ENCODE results near the gene DAB1. TPM values are rescaled to one million over a fixed set of nuclear protein-coding genes. Genes with fewer than 3 reads are reported as not detected.
A peak's percentile ranks its signal among the peaks of the same experiment; 100 is the strongest.

DAB1 gene
- total RNA-seq, 6 experiments from 2014 or later: 0.13 to 1.2 (median 0.23) TPM

GRCh38 chr1:56952501-56952900 is 471.4 kb downstream of the DAB1 start:
- peaks cover 2% of the 10 kb centered on the region for H3K4me1 Mint-ChIP-seq (ENCODE audit: low read depth)
- H3K27ac Mint-ChIP-seq: no peak overlapping the region
- H3K9me3 Mint-ChIP-seq: no peaks in the 10 kb centered on the region
- DNase-seq: no peak
- no peak for TF ChIP-seq CTCF (IDR thresholded peaks at IDR 0.05)
- H3K36me3 Mint-ChIP-seq (ENCODE audit: low read depth): no peaks in the 10 kb centered on the region
- no peaks in the 10 kb centered on the region for H3K27me3 Mint-ChIP-seq (ENCODE audit: insufficient read depth)
- no peak overlapping the region for H3K4me3 Mint-ChIP-seq

- Mint-ChIP-seq H3K4me3 (no peak overlapping the region), H3K9me3 (no peaks in the 10 kb centered on the region), H3K27ac (no peak overlapping the region), H3K27me3 (ENCODE audit: insufficient read depth) (no peaks in the 10 kb centered on the region), H3K36me3 (ENCODE audit: low read depth) (no peaks in the 10 kb centered on the region), H3K4me1 (ENCODE audit: low read depth) (no peaks in the 10 kb centered on the region; the same call in 1 of the 2 replicates)
- TF ChIP-seq CTCF (IDR thresholded peaks at IDR 0.05): no peak
- peak; percentile 50 for DNase-seq
These were observed 475.3 kb downstream of the DAB1 start for GRCh38 chr1:56948403-56949023.

Measured in HFFc6 (cell line).